GM19193 (cell line): Measurements from ENCODE around the gene ZNF736.

ENCODE experiments used
- POLR2A ChIP-seq: IDR thresholded peaks from 4 replicates; pipeline ENCODE4 v1.6.1; 2011; ENCODE audit not compliant: insufficient read depth, insufficient read length; ENCODE audit errors: extremely low read depth

The ZNF736 gene

DNA sequence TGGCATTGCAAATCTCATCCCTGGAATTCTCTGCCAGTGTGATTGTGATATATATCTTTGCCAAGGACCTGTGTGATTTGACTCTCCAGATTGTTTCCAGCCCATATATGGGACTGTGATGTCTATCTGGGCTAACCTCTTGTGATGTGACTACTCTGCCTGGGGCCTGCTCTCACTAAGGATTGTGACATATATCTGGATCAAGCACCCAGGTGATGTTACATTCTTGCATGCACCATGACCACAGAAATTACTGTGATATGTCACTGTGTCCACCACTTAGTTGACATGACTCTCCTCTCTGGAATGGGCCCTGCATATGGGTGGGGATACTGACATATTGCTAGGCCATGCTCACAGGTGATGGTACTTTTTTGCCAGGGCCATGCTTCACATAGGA is 86.6 kb downstream of the ZNF736 start:
- no peak for TF ChIP-seq POLR2A
